ENCODE data around the gene IMPDH2.

The IMPDH2 gene

GRCh38 chr3:48985831-48986376 lies 43.3 kb downstream of the IMPDH2 start:
- H3K4me3 ChIP-seq (ENCODE audit: low read length): no peak overlapping the region
- no peak for DNase-seq (ENCODE audit: low read depth)
- no peak for TF ChIP-seq CTCF (conservative IDR thresholded peaks at IDR 0.05; ENCODE audit: low read length)

- no peak for TF ChIP-seq CTCF (conservative IDR thresholded peaks at IDR 0.05; ENCODE audit: low read length)
- DNase-seq (ENCODE audit: low read depth): no peak
- no peak overlapping the region for H3K4me3 ChIP-seq (ENCODE audit: low read length)
Measured at GRCh38 chr3:48984663-48985062, 44.5 kb downstream of the IMPDH2 start.

GRCh38 chr3:48983096-48983495 lies 46.1 kb downstream of the IMPDH2 start:
- DNase-seq (ENCODE audit: low read depth): no peak
- TF ChIP-seq CTCF (conservative IDR thresholded peaks at IDR 0.05; ENCODE audit: low read length): no peak
- no peak overlapping the region for H3K4me3 ChIP-seq (ENCODE audit: low read length)

GRCh38 chr3:48982686-48983085 lies 46.5 kb downstream of the IMPDH2 start:
- no peak for TF ChIP-seq CTCF (conservative IDR thresholded peaks at IDR 0.05; ENCODE audit: low read length)
- DNase-seq (ENCODE audit: low read depth): no peak
- H3K4me3 ChIP-seq (ENCODE audit: low read length): no peak overlapping the region

GRCh38 chr3:48982016-48982415 lies 47.2 kb downstream of the IMPDH2 start:
- no peak for TF ChIP-seq CTCF (conservative IDR thresholded peaks at IDR 0.05; ENCODE audit: low read length)
- no peak for DNase-seq (ENCODE audit: low read depth)

GRCh38 chr3:48980295-48980694 lies 48.9 kb downstream of the IMPDH2 start:
- DNase-seq (ENCODE audit: low read depth): no peak
- no peak overlapping the region for H3K4me3 ChIP-seq (ENCODE audit: low read length)
- TF ChIP-seq CTCF (conservative IDR thresholded peaks at IDR 0.05; ENCODE audit: low read length): no peak

More at GRCh38 chr3:48982016-48982415, 47.2 kb downstream of the IMPDH2 start:
- H3K4me3 ChIP-seq (ENCODE audit: low read length): no peak overlapping the region

GRCh38 chr3:48979451-48979850 lies 49.7 kb downstream of the IMPDH2 start:
- no peak overlapping the region for H3K4me3 ChIP-seq (ENCODE audit: low read length)
- DNase-seq (ENCODE audit: low read depth): no peak
- no peak for TF ChIP-seq CTCF (conservative IDR thresholded peaks at IDR 0.05; ENCODE audit: low read length)

Data from AG10803 (cell line).